KOPT-K1 (cell line): Measurements from ENCODE around the gene TSPAN16.

Experiments
- H3K27ac ChIP-seq: fragments of 200-600 bp; sonication (generic); 2 replicates; pipeline ENCODE4 v1.5.1; 2016; ENCODE audit warnings: antibody characterized with exemption, mild to moderate bottlenecking, low read depth, low read length; ENCODE audit not compliant: poor library complexity, severe bottlenecking
- H3K36me3 ChIP-seq: fragments of 200-600 bp; sonication (generic); 2 replicates; pipeline ENCODE4 v1.5.1; 2017; ENCODE audit warnings: antibody characterized with exemption, mild to moderate bottlenecking, low read length, moderate library complexity; ENCODE audit not compliant: insufficient read depth
- H3K9me3 ChIP-seq: fragments of 200-600 bp; sonication (generic); 2 replicates; pipeline ENCODE4 v1.5.1; 2017; ENCODE audit warnings: antibody characterized with exemption, low read length, mild to moderate bottlenecking; ENCODE audit not compliant: insufficient read depth, poor library complexity, severe bottlenecking

Gene TSPAN16

DNA sequence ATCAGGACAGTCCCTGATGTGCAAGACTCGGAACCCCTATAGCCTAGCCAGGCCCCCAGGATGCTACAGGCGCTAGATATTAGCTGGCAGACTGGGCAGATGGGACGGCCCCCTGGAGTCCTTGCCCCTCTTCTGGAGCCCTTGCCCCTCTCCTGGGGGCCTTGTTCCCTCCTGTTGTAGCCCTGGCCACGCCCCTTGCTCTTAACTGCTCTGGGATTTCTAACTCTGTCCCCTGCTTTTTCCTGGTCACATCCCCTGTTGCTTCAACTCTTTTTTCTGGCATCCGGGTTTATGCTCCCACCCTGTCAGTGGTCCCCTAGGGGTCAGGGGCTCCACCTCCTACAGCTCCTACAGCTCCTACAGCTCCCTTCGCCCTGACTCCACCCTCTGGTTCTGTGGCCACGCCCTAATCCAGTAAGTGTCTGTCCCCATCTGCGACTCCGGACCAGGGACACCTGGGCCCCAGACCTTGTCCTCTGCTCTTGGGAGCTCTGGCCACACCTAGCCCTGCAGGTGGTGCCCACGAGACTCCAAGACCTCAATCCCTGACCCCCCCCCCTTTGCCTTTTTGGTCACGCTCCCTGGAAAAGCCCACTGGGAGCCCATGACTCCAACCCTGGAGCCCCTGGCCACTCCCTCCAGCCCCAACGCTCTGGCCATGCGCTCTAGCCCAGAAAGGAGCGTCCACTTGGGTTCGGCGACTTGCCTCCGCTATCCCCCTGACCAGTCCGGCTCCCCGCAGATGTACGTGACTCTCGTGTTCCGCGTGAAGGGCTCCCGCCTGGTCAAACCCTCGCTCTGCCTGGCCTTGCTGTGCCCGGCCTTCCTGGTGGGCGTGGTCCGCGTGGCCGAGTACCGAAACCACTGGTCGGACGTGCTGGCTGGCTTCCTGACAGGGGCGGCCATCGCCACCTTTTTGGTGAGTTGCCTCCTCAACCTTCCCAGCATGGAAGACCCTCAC lies 66.1 kb downstream of the TSPAN16 start:
- H3K9me3 ChIP-seq = no peaks in the 10 kb centered on the region
- no peaks in the 10 kb centered on the region for H3K36me3 ChIP-seq
- no peak overlapping the region for H3K27ac ChIP-seq

DNA sequence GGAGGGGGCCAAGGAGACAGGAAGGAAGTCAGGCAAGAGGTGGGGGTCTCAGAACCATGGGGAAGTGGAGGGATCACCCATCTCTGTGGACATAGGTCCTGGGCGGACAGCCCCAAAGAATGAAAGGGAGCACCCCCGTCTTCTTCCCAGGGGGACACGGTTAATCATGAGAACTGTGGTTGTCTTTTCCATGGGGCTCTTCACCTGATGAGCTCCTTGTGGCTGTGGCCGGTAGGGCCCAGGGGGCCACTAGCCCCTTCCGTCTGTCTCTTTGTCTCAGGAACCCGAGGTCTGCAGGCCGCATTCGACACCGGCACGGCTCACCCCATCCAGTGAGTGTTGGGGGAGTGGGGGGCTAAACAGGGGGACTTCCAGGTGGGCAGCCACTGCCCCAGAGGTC lies 67.9 kb downstream of the TSPAN16 start:
- H3K27ac ChIP-seq = no peak overlapping the region
- H3K9me3 ChIP-seq = no peaks in the 10 kb centered on the region
- H3K36me3 ChIP-seq = no peaks in the 10 kb centered on the region

DNA sequence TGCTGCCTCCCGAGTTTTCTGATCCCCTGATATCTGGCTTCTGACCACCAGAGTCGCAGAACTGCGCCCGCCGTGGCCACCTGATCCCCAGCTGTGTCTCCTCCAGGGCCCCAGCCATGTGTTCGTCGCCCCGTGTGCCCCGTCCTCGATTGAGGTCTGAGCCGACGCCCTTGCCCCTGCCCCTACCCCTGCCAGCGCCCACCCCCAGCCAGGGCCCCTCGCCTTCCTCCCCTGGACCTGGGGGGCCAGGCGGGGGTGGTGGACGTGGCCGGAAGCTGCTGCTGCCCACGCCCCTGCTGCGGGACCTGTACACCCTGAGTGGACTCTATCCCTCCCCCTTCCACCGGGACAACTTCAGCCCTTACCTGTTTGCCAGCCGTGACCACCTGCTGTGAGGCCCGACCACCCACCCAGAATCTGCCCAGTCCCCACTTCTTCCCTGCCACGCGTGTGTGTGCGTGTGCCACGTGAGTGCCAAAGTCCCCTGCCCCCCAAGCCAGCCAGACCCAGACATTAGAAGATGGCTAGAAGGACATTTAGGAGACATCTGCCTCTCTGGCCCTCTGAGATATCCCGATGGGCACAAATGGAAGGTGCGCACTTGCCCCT lies 68.4 kb downstream of the TSPAN16 start:
- no peaks in the 10 kb centered on the region for H3K9me3 ChIP-seq
- H3K36me3 ChIP-seq = no peaks in the 10 kb centered on the region
- no peak overlapping the region for H3K27ac ChIP-seq

DNA sequence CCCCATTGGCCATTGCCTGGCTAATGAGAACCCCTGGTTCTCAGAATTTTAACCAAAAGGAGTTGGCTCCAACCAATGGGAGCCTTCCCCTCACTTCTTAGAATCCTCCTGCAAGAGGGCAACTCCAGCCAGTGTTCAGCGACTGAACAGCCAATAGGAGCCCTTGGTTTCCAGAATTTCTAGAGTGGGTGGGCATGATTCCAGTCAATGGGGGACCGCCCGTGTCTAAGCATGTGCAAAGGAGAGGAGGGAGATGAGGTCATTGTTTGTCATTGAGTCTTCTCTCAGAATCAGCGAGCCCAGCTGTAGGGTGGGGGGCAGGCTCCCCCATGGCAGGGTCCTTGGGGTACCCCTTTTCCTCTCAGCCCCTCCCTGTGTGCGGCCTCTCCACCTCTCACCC lies 69.0 kb downstream of the TSPAN16 start:
- Histone ChIP-seq H3K27ac (no peak overlapping the region), H3K36me3 (no peaks in the 10 kb centered on the region)

More for the DNA sequence above, 69.0 kb downstream of the TSPAN16 start:
- no peaks in the 10 kb centered on the region for H3K9me3 ChIP-seq
